Measurements from ENCODE around the gene VPS41. TPM values are rescaled to one million over a fixed set of nuclear protein-coding genes. Genes with fewer than 3 reads are reported as not detected.

The VPS41 gene
- total RNA-seq, 2 experiments from 2014 or later, result 23.2 to 46.1 TPM

GRCh38 chr7:38844952-38845563 is 63.9 kb downstream of the VPS41 start:
- H3K4me2 ChIP-seq (ENCODE audit: low read length), result no peak overlapping the region
- no peaks in the 10 kb centered on the region for H4K20me1 ChIP-seq (ENCODE audit: insufficient read depth, low read length)
- no peaks in the 10 kb centered on the region for H3K79me2 ChIP-seq (ENCODE audit: insufficient read depth, low read depth, low read length)
- BruUV-seq (replicated peaks), result no TSS peak
- no peak for DNase-seq (ENCODE audit: low spot score)
- no peaks in the 10 kb centered on the region for H3K4me1 ChIP-seq (ENCODE audit: insufficient read depth, low read length, poor library complexity, severe bottlenecking)
- H3K9me2 ChIP-seq (ENCODE audit: insufficient read depth, low read length), result no peaks in the 10 kb centered on the region
- intact Hi-C loops (cut with micrococcal nuclease; ENCODE audit: unreplicated experiment), result no loop called here
- no peaks in the 10 kb centered on the region for H3K9me3 ChIP-seq (ENCODE audit: low read length)
- no peak overlapping the region for H3K4me3 ChIP-seq (ENCODE audit: low read depth, low read length, poor library complexity, severe bottlenecking)
- no peaks in the 10 kb centered on the region for H3K36me3 ChIP-seq (ENCODE audit: insufficient read depth, low read length)
- TF ChIP-seq CTCF (conservative IDR thresholded peaks at IDR 0.05; ENCODE audit: low read length), result no peak
- no peak overlapping the region for H2AFZ ChIP-seq (ENCODE audit: low read length)
- POLR2A ChIA-PET, result interaction anchor here (0.6 kb wide), 1 partner anchor 22 kb away, joined by 3 read pairs; no protein-coding TSS in a partner anchor
- CTCF ChIA-PET (ENCODE audit: unreplicated experiment), result interaction anchor here (0.5 to 1.0 kb wide), 2 partner anchors 64 to 191 kb away, joined by 4 read pairs; partner anchors contain the start of gene VPS41
- no peak overlapping the region for H3K27ac ChIP-seq (ENCODE audit: low read depth, low read length, poor library complexity, severe bottlenecking)

GRCh38 chr7:38842746-38843145 is 66.2 kb downstream of the VPS41 start:
- intact Hi-C loops (cut with micrococcal nuclease; ENCODE audit: unreplicated experiment), result no loop called here
- no TSS peak for BruUV-seq (replicated peaks)
- CTCF ChIA-PET (ENCODE audit: unreplicated experiment), result no interaction called here

More at GRCh38 chr7:38842746-38843145, 66.2 kb downstream of the VPS41 start:
- Histone ChIP-seq H3K79me2 (ENCODE audit: insufficient read depth, low read depth, low read length) (no peaks in the 10 kb centered on the region), H3K4me3 (ENCODE audit: low read depth, low read length, poor library complexity, severe bottlenecking) (no peak overlapping the region), H3K9me3 (ENCODE audit: low read length) (no peaks in the 10 kb centered on the region), H2AFZ (ENCODE audit: low read length) (no peak overlapping the region), H3K4me2 (ENCODE audit: low read length) (no peak overlapping the region), H3K4me1 (ENCODE audit: insufficient read depth, low read length, poor library complexity, severe bottlenecking) (no peaks in the 10 kb centered on the region), H3K9me2 (ENCODE audit: insufficient read depth, low read length) (no peaks in the 10 kb centered on the region), H3K27ac (ENCODE audit: low read depth, low read length, poor library complexity, severe bottlenecking) (no peak overlapping the region), H4K20me1 (ENCODE audit: insufficient read depth, low read length) (no peaks in the 10 kb centered on the region), H3K36me3 (ENCODE audit: insufficient read depth, low read length) (no peaks in the 10 kb centered on the region)
- no peak for DNase-seq (ENCODE audit: low spot score)
- no peak for TF ChIP-seq EZH2phosphoT487 (IDR thresholded peaks at IDR 0.05; ENCODE audit: borderline replicate concordance, low read depth, low read length)
- TF ChIP-seq CTCF (conservative IDR thresholded peaks at IDR 0.05; ENCODE audit: low read length), result no peak
- POLR2A ChIA-PET, result interaction anchor here (0.6 kb wide), 1 partner anchor 635 kb away, joined by 3 read pairs; no protein-coding TSS in a partner anchor

Data from OCI-LY7 (cell line).